IPS-15b (cell line): ENCODE results near the gene KBTBD2.
A peak's percentile ranks its signal among the peaks of the same experiment; 100 is the strongest.
"Not testable (repeated sequence)": the region's sequence is repeated elsewhere in the genome, so short reads cannot be mapped to it uniquely, and the experiment has no call there.

Experiments used
- H3K27me3 ChIP-seq: one replicate; pipeline ENCODE4 v1.6.1; 2013; ENCODE audit warnings: low read length; ENCODE audit not compliant: control insufficient read depth, insufficient read depth
- H3K36me3 ChIP-seq: one replicate; pipeline ENCODE4 v1.6.1; 2013; ENCODE audit warnings: low read length; ENCODE audit not compliant: control insufficient read depth, insufficient read depth
- H3K4me1 ChIP-seq: one replicate; pipeline ENCODE4 v1.6.1; 2013; ENCODE audit warnings: mild to moderate bottlenecking, low read length; ENCODE audit not compliant: control insufficient read depth, insufficient read depth
- H3K4me3 ChIP-seq: one replicate; pipeline ENCODE4 v1.5.1; 2013; ENCODE audit warnings: low read depth, low read length
- H3K9ac ChIP-seq: one replicate; pipeline ENCODE4 v1.6.1; 2013; ENCODE audit warnings: low read depth, mild to moderate bottlenecking, low read length
- H3K9me3 ChIP-seq: one replicate; pipeline ENCODE4 v1.6.1; 2013; ENCODE audit warnings: mild to moderate bottlenecking, low read length; ENCODE audit not compliant: control insufficient read depth, insufficient read depth

The KBTBD2 gene

GRCh38 chr7:32891043-32891799 is at the start of gene KBTBD2:
Gene KBTBD2, minus strand, starts transcription at chr7:32891760. Its CDS starts 12,156 bp downstream, at chr7:32879604.
- Histone ChIP-seq H3K27me3 (peaks cover 10% of the 10 kb centered on the region), H3K36me3 (no peaks in the 10 kb centered on the region), H3K4me3 (peak within 1 kb of the TSS; percentile 94), H3K9me3 (no peaks in the 10 kb centered on the region), H3K4me1 (peaks cover 12% of the 10 kb centered on the region), H3K9ac (peak within 1 kb of the TSS; percentile 89)

GRCh38 chr7:32941181-32941580 is 49.6 kb upstream of the KBTBD2 start:
- peaks cover 85% of the 10 kb centered on the region for H3K27me3 ChIP-seq

GRCh38 chr7:32937344-32938174 is 46.0 kb upstream of the KBTBD2 start:
- H3K4me1 ChIP-seq = no peaks in the 10 kb centered on the region
- H3K9ac ChIP-seq = no peak overlapping the region
- H3K27me3 ChIP-seq = peaks cover 78% of the 10 kb centered on the region

More at GRCh38 chr7:32941181-32941580, 49.6 kb upstream of the KBTBD2 start:
- Histone ChIP-seq H3K4me3 (no peak overlapping the region), H3K9me3 (peaks cover 4% of the 10 kb centered on the region), H3K36me3 (no peaks in the 10 kb centered on the region), H3K4me1 (no peaks in the 10 kb centered on the region), H3K9ac (no peak overlapping the region)

GRCh38 chr7:32936689-32937088 is 45.1 kb upstream of the KBTBD2 start:
- no peak overlapping the region for H3K4me3 ChIP-seq
- no peaks in the 10 kb centered on the region for H3K4me1 ChIP-seq
- no peak overlapping the region for H3K9ac ChIP-seq
- H3K9me3 ChIP-seq = no peaks in the 10 kb centered on the region
- H3K27me3 ChIP-seq = peaks cover 74% of the 10 kb centered on the region
- H3K36me3 ChIP-seq = no peaks in the 10 kb centered on the region

More at GRCh38 chr7:32937344-32938174, 46.0 kb upstream of the KBTBD2 start:
- H3K36me3 ChIP-seq = no peaks in the 10 kb centered on the region
- peak overlapping the region; percentile 2 for H3K4me3 ChIP-seq
- no peaks in the 10 kb centered on the region for H3K9me3 ChIP-seq

GRCh38 chr7:32935558-32935957 is 44.0 kb upstream of the KBTBD2 start:
- peaks cover 76% of the 10 kb centered on the region for H3K27me3 ChIP-seq
- no peaks in the 10 kb centered on the region for H3K36me3 ChIP-seq
- no peaks in the 10 kb centered on the region for H3K4me1 ChIP-seq
- H3K9ac ChIP-seq = no peak overlapping the region
- H3K9me3 ChIP-seq = no peaks in the 10 kb centered on the region
- H3K4me3 ChIP-seq = no peak overlapping the region

GRCh38 chr7:32930378-32930777 is 38.8 kb upstream of the KBTBD2 start:
- H3K27me3 ChIP-seq = peaks cover 55% of the 10 kb centered on the region
- H3K4me1 ChIP-seq = no peaks in the 10 kb centered on the region
- no peak overlapping the region for H3K4me3 ChIP-seq
- H3K36me3 ChIP-seq = no peaks in the 10 kb centered on the region
- no peak overlapping the region for H3K9ac ChIP-seq
- H3K9me3 ChIP-seq = no peaks in the 10 kb centered on the region

- Histone ChIP-seq H3K9me3 (no peaks in the 10 kb centered on the region), H3K9ac (no peak overlapping the region), H3K27me3 (peaks cover 59% of the 10 kb centered on the region), H3K36me3 (no peaks in the 10 kb centered on the region), H3K4me3 (no peak overlapping the region), H3K4me1 (no peaks in the 10 kb centered on the region)
These were observed 38.0 kb upstream of the KBTBD2 start for GRCh38 chr7:32929430-32930143.

- Histone ChIP-seq H3K4me1 (no peaks in the 10 kb centered on the region), H3K36me3 (no peaks in the 10 kb centered on the region), H3K4me3 (no peak overlapping the region), H3K9me3 (no peaks in the 10 kb centered on the region), H3K27me3 (peaks cover 52% of the 10 kb centered on the region), H3K9ac (no peak overlapping the region)
These were observed 37.3 kb upstream of the KBTBD2 start for GRCh38 chr7:32928785-32929298.

GRCh38 chr7:32921896-32922295 is 30.3 kb upstream of the KBTBD2 start:
- Histone ChIP-seq H3K36me3 (no peaks in the 10 kb centered on the region), H3K9ac (no peak overlapping the region), H3K27me3 (peaks cover 19% of the 10 kb centered on the region)

GRCh38 chr7:32916994-32917393 is 25.4 kb upstream of the KBTBD2 start:
- peaks cover 19% of the 10 kb centered on the region for H3K27me3 ChIP-seq
- not testable (repeated sequence) for H3K9me3 ChIP-seq, H3K4me1 ChIP-seq, H3K4me3 ChIP-seq, H3K36me3 ChIP-seq, H3K9ac ChIP-seq

More at GRCh38 chr7:32921896-32922295, 30.3 kb upstream of the KBTBD2 start:
- no peaks in the 10 kb centered on the region for H3K4me1 ChIP-seq
- no peak overlapping the region for H3K4me3 ChIP-seq
- no peaks in the 10 kb centered on the region for H3K9me3 ChIP-seq

GRCh38 chr7:32916006-32916405 is 24.4 kb upstream of the KBTBD2 start:
- Histone ChIP-seq H3K36me3 (no peaks in the 10 kb centered on the region), H3K4me3 (no peak overlapping the region), H3K9ac (no peak overlapping the region), H3K27me3 (peaks cover 19% of the 10 kb centered on the region), H3K9me3 (no peaks in the 10 kb centered on the region), H3K4me1 (no peaks in the 10 kb centered on the region)
